NT2/D1 (cell line): ENCODE results near the gene CAMTA1.

Source experiments
- DNase-seq: peaks from one replicate; pipeline ENCODE4 v3.0.0-alpha.2; 2011; ENCODE audit warnings: low read depth, low spot score
- H3K27me3 ChIP-seq: 2 replicates; pipeline ENCODE4 v1.6.0; 2011; ENCODE audit warnings: mild to moderate bottlenecking; ENCODE audit not compliant: insufficient read length, insufficient read depth
- H3K36me3 ChIP-seq: 2 replicates; pipeline ENCODE4 v1.6.1; 2011; ENCODE audit warnings: mild to moderate bottlenecking, low read length, mixed read lengths; ENCODE audit not compliant: insufficient read depth, insufficient read length
- H3K4me1 ChIP-seq: 2 replicates; pipeline ENCODE4 v1.5.1; 2011; ENCODE audit not compliant: insufficient read depth, insufficient read length
- H3K4me3 ChIP-seq: 2 replicates; pipeline ENCODE4 v1.5.1; 2011; ENCODE audit warnings: low read depth; ENCODE audit not compliant: insufficient read length
- H3K9ac ChIP-seq: 2 replicates; pipeline ENCODE4 v1.6.0; 2011; ENCODE audit warnings: low read depth; ENCODE audit not compliant: insufficient read length
- H3K9me3 ChIP-seq: 2 replicates; pipeline ENCODE4 v1.5.1; 2011; ENCODE audit warnings: mild to moderate bottlenecking, low read length; ENCODE audit not compliant: insufficient read depth
- SUZ12 ChIP-seq: IDR thresholded peaks from 2 replicates; pipeline ENCODE4 v1.6.1; 2011; ENCODE audit not compliant: insufficient read length, insufficient read depth; ENCODE audit errors: extremely low read depth
- YY1 ChIP-seq: IDR thresholded peaks from 2 replicates; pipeline ENCODE4 v1.6.1; 2011; ENCODE audit not compliant: insufficient read length, insufficient read depth
- ZNF274 ChIP-seq: IDR thresholded peaks from 2 replicates; pipeline ENCODE4 v1.6.1; 2011; ENCODE audit warnings: mild to moderate bottlenecking, low read depth, low read length

CAMTA1 gene

GRCh38 chr1:7517611-7518330 lies 732.5 kb downstream of the CAMTA1 start:
- Histone ChIP-seq H3K9me3 (no peaks in the 10 kb centered on the region), H3K4me1 (no peaks in the 10 kb centered on the region), H3K4me3 (no peak overlapping the region), H3K36me3 (no peaks in the 10 kb centered on the region), H3K27me3 (no peaks in the 10 kb centered on the region), H3K9ac (no peak overlapping the region)
- no peak for DNase-seq
- TF ChIP-seq ZNF274 (no peak), YY1 (no peak), SUZ12 (no peak)

GRCh38 chr1:7518411-7518810 lies 733.2 kb downstream of the CAMTA1 start:
- no peaks in the 10 kb centered on the region for H3K4me1 ChIP-seq
- no peaks in the 10 kb centered on the region for H3K9me3 ChIP-seq
- no peaks in the 10 kb centered on the region for H3K27me3 ChIP-seq
- no peak overlapping the region for H3K4me3 ChIP-seq
- H3K36me3 ChIP-seq = no peaks in the 10 kb centered on the region
- DNase-seq = no peak
- TF ChIP-seq YY1 = no peak
- no peak for TF ChIP-seq SUZ12
- no peak for TF ChIP-seq ZNF274
- no peak overlapping the region for H3K9ac ChIP-seq

- Histone ChIP-seq H3K36me3 (no peaks in the 10 kb centered on the region), H3K4me1 (no peaks in the 10 kb centered on the region), H3K4me3 (no peak overlapping the region), H3K9me3 (no peaks in the 10 kb centered on the region), H3K27me3 (no peaks in the 10 kb centered on the region), H3K9ac (no peak overlapping the region)
- TF ChIP-seq ZNF274 (no peak), YY1 (no peak), SUZ12 (no peak)
- DNase-seq = no peak
These were observed 734.1 kb downstream of the CAMTA1 start for GRCh38 chr1:7519181-7519860.

GRCh38 chr1:7519861-7520395 lies 734.7 kb downstream of the CAMTA1 start:
- Histone ChIP-seq H3K4me1 (no peaks in the 10 kb centered on the region), H3K4me3 (no peak overlapping the region), H3K36me3 (no peaks in the 10 kb centered on the region), H3K9me3 (no peaks in the 10 kb centered on the region), H3K27me3 (no peaks in the 10 kb centered on the region), H3K9ac (no peak overlapping the region)
- DNase-seq = no peak
- TF ChIP-seq ZNF274 (no peak), SUZ12 (no peak), YY1 (no peak)

- Histone ChIP-seq H3K27me3 (no peaks in the 10 kb centered on the region), H3K36me3 (no peaks in the 10 kb centered on the region), H3K9me3 (no peaks in the 10 kb centered on the region), H3K9ac (no peak overlapping the region), H3K4me1 (no peaks in the 10 kb centered on the region), H3K4me3 (no peak overlapping the region)
- TF ChIP-seq YY1 (no peak), ZNF274 (no peak), SUZ12 (no peak)
- no peak for DNase-seq
These were observed 735.2 kb downstream of the CAMTA1 start for GRCh38 chr1:7520496-7520895.

- no peaks in the 10 kb centered on the region for H3K9me3 ChIP-seq
- H3K4me1 ChIP-seq = peaks cover 3% of the 10 kb centered on the region
- no peaks in the 10 kb centered on the region for H3K27me3 ChIP-seq
- no peak overlapping the region for H3K9ac ChIP-seq
- H3K4me3 ChIP-seq = no peak overlapping the region
- DNase-seq = no peak
- no peaks in the 10 kb centered on the region for H3K36me3 ChIP-seq
- TF ChIP-seq YY1 (no peak), ZNF274 (no peak), SUZ12 (no peak)
These were observed 739.4 kb downstream of the CAMTA1 start for GRCh38 chr1:7524341-7525337.

- Histone ChIP-seq H3K4me1 (peaks cover 3% of the 10 kb centered on the region), H3K9me3 (no peaks in the 10 kb centered on the region), H3K9ac (no peak overlapping the region), H3K36me3 (no peaks in the 10 kb centered on the region), H3K4me3 (no peak overlapping the region), H3K27me3 (no peaks in the 10 kb centered on the region)
- TF ChIP-seq SUZ12 (no peak), YY1 (no peak), ZNF274 (no peak)
- DNase-seq = no peak
These were observed 740.2 kb downstream of the CAMTA1 start for GRCh38 chr1:7525338-7526063.
